Heart left ventricle (tissue), 16 donors: ENCODE data around the gene HSD17B14. TPM values are rescaled to one million over a fixed set of nuclear protein-coding genes. Genes with fewer than 3 reads are reported as not detected.

Experiments used
- ATAC-seq, 4 donors: fragments of 200-7000 bp; cut with Tn5 transposase; one replicate each; pipeline ENCODE4 v1.9.1; 2020 to 2022; ENCODE audit warnings: moderate library complexity in 4 of 4, mild to moderate bottlenecking in 3 of 4, moderate number of reproducible peaks in 1 of 4
- DNase-seq, 5 donors: peaks; one replicate each; pipeline ENCODE4 v3.0.0-alpha.2; 2020
- H3K27ac ChIP-seq, 12 donors: fragments of 200-600 bp; sonication (generic) in 4 of 12; one replicate each; pipeline versions ENCODE4 v1.5.0 to v1.8.0; 2016 to 2022; ENCODE audit warnings: mild to moderate bottlenecking in 2 of 12
- H3K27me3 ChIP-seq, 9 donors: fragments of 200-600 bp; sonication (generic) in 2 of 9; one replicate each; pipeline versions ENCODE4 v1.5.1 to v1.8.0; 2016 to 2022; ENCODE audit warnings: mild to moderate bottlenecking in 3 of 9
- H3K36me3 ChIP-seq, 9 donors: fragments of 200-600 bp; sonication (generic) in 2 of 9; one replicate each; pipeline versions ENCODE4 v1.5.0 to v1.8.0; 2018 to 2022; ENCODE audit warnings: mild to moderate bottlenecking in 2 of 9
- H3K4me1 ChIP-seq, 12 donors: fragments of 200-600 bp; sonication (generic) in 4 of 12; one replicate each; pipeline versions ENCODE4 v1.5.0 to v1.8.0; 2016 to 2022; ENCODE audit warnings: mild to moderate bottlenecking in 3 of 12
- H3K4me3 ChIP-seq, 12 donors: fragments of 200-600 bp; sonication (generic) in 4 of 12; one replicate each; pipeline versions ENCODE4 v1.5.0 to v1.8.0; 2017 to 2022; ENCODE audit warnings: mild to moderate bottlenecking in 9 of 12, moderate library complexity in 4 of 12
- H3K9me3 ChIP-seq, 12 donors: fragments of 200-600 bp; sonication (generic) in 4 of 12; one replicate each; pipeline versions ENCODE4 v1.5.0 to v1.8.0; 2016 to 2022; ENCODE audit warnings: mild to moderate bottlenecking in 1 of 12
- CTCF ChIP-seq, 12 donors: fragments of 200-600 bp; sonication (generic) in 4 of 12; IDR thresholded peaks; one replicate each; pipeline versions ENCODE4 v1.5.0 to v1.8.0; 2018 to 2022; ENCODE audit warnings: antibody characterized with exemption in 12 of 12, mild to moderate bottlenecking in 5 of 12
- POLR2A ChIP-seq, 2 donors: fragments of 450-650 bp; IDR thresholded peaks; one replicate each; pipeline ENCODE4 v1.6.1; 2017; ENCODE audit warnings: antibody characterized with exemption in 2 of 2, mild to moderate bottlenecking in 2 of 2, moderate library complexity in 2 of 2
- WGBS, 4 donors: extraction: QIAGEN DNeasy Blood & Tissue Kit in 2 of 4; methylation state at CpG; one replicate each; pipeline versions ENCODE4 v1.1.5 to v1.1.7; 2013 to 2018; 5-methylcytosine and 5-hydroxymethylcytosine counted together
- intact Hi-C, 10 donors: fragments of 100-400 bp; cut with DNase I; formaldehyde crosslinking; loops; one replicate each; pipeline versions ENCODE4 v1.11.1 to v1.14.2; 2022
- polyA plus RNA-seq, 2 donors: library from polyadenylated mRNA; stranded (reverse); fragments of 200-250 nt; gene quantifications; one replicate each; pipeline ENCODE4 v1.2.3, GENCODE V29; 2013
- total RNA-seq, 9 donors: library from RNA; depleted of rRNA in 2 of 9; stranded (reverse); fragments of >200 nt in 2 of 9; fragmentation: NEBNext Ultra II Directional in 3 of 9; extraction: Animal tissue kit (Norgen Biotek cat#: 25700) in 3 of 9; gene quantifications; one replicate each; pipeline versions ENCODE4 v1.1.0 to v1.2.4, GENCODE V29; 2016 to 2023
- donor health status: ischemic (EF 13 %, LVEDD 7.1; RV severe dilation, severe dysfunction).
- donor health status: healthy with polysubstance abuse.
- donor health status: DM: no; HTN: yes; CAD: no.
- donor health status: DM: no; HTN: no; CAD: no.
- donor health status: ischemic (EF 25% LVEDD 6.9; RV normal size, moderate dysfunction).
- donor health status: ischemic (EF 25% LVEDD 5.7; RV mildly dilated, moderate dysfunction).
- donor health status: healthy.
- donor health status: DM: yes; HTN: yes; CAD: no.
- donor health status: ischemic (EF 35%, LVEDD 5.7; RV mildly dilated, moderate dysfunction).
- donor health status: nonischemic (EF 11% LVEDD 7.7; RV severe dilation, severe dysfunction).
- donor health status: DM: yes; HTN: yes; CAD: no.
- donor health status: PGD.
- donor health status: ischemic (EF 29% LVEDD 5.4; RV normal size, mild dysfunction).
- donor health status: nonischemic (EF 23%, LVEDD 6.1; RV moderate dilation, normal function).

HSD17B14 gene
- total and polyA plus RNA-seq, 11 donors = 1.2 to 5.4 (median 2.7) TPM; not detected in 1

- Histone ChIP-seq H3K4me1 (peaks cover 0 to 13% (median 9%) of the 10 kb centered on the region in 12 donors), H3K36me3 (peaks cover 0 to 28% (median 8%) of the 10 kb centered on the region in 9 donors), H3K9me3 (no peaks in the 10 kb centered on the region), H3K27ac (no peak overlapping the region), H3K27me3 (peaks cover 0 to 4% (median 0%) of the 10 kb centered on the region in 9 donors), H3K4me3 (no peak overlapping the region)
- TF ChIP-seq POLR2A (IDR thresholded peaks at IDR 0.05) (no peak), CTCF (IDR thresholded peaks at IDR 0.05) (no peak)
- ATAC-seq (no peak), DNase-seq (no peak)
- intact Hi-C loops = loop anchor here in 3 of 10 donors (5.0 to 10.0 kb wide), 2 partner anchors 166 to 194 kb away; partner anchors contain the start of genes NTN5 (in 2 of the 3) and CA11 (in 1 of the 3)
- WGBS, 4 donors = 90 to 94% (median 92%) methylated on average over 15 to 16 of the region's 16 CpGs
These were observed 4.8 kb upstream of the HSD17B14 start for GRCh38 chr19:48841047-48841446.

GRCh38 chr19:48837687-48838086, 1.4 kb upstream of the HSD17B14 start:
- TF ChIP-seq CTCF (IDR thresholded peaks at IDR 0.05) (no peak), POLR2A (IDR thresholded peaks at IDR 0.05) (no peak)
- DNase-seq = no peak
- Histone ChIP-seq H3K27ac (peak overlapping the region in 3 of 12 donors; percentile 70 to 86 (median 81)), H3K36me3 (peaks cover 0 to 6% (median 0%) of the 10 kb centered on the region in 9 donors), H3K4me3 (peak overlapping the region in 3 of 12 donors; percentile 27 to 55 (median 47)), H3K27me3 (peaks cover 0 to 4% (median 0%) of the 10 kb centered on the region in 9 donors), H3K4me1 (peaks cover 0 to 19% (median 10%) of the 10 kb centered on the region in 12 donors), H3K9me3 (no peaks in the 10 kb centered on the region)
- 54 to 74% (median 58%) methylated on average over 9 of the region's 9 CpGs for WGBS, 4 donors
- no peak for ATAC-seq
- intact Hi-C loops = loop anchor here in 7 of 10 donors (2.0 to 10.0 kb wide), 5 partner anchors 43 to 193 kb away; partner anchors contain the start of genes CA11 (in 6 of the 7) and NTN5 (in 4 of the 7)

GRCh38 chr19:48837051-48837524, 797 bp upstream of the HSD17B14 start:
- no peaks in the 10 kb centered on the region for H3K9me3 ChIP-seq
- peak overlapping the region in 8 of 12 donors; percentile 26 to 86 (median 68) for H3K27ac ChIP-seq
- H3K36me3 ChIP-seq = peaks cover 0 to 6% (median 0%) of the 10 kb centered on the region in 9 donors
- H3K27me3 ChIP-seq = peaks cover 0 to 4% (median 0%) of the 10 kb centered on the region in 9 donors
- intact Hi-C loops = loop anchor here in 7 of 10 donors (2.0 to 10.0 kb wide), 5 partner anchors 42 to 192 kb away; partner anchors contain the start of genes CA11 (in 6 of the 7) and NTN5 (in 4 of the 7)
- H3K4me1 ChIP-seq = peaks cover 0 to 19% (median 10%) of the 10 kb centered on the region in 12 donors
- peak; percentile 85 to 89 (median 86) for DNase-seq
- 5 to 20% (median 11%) methylated on average over 10 to 29 of the region's 29 CpGs for WGBS, 4 donors
- peak; percentile 63 to 89 (median 82) for ATAC-seq
- no peak for TF ChIP-seq POLR2A (IDR thresholded peaks at IDR 0.05)
- no peak for TF ChIP-seq CTCF (IDR thresholded peaks at IDR 0.05)
- H3K4me3 ChIP-seq = peak overlapping the region in 11 of 12 donors; percentile 16 to 57 (median 47)

- no peaks in the 10 kb centered on the region for H3K9me3 ChIP-seq
- H3K27me3 ChIP-seq = peaks cover 0 to 4% (median 0%) of the 10 kb centered on the region in 9 donors
- WGBS, 4 donors = 0 to 9% (median 4%) methylated on average over 10 to 12 of the region's 12 CpGs
- TF ChIP-seq CTCF (IDR thresholded peaks at IDR 0.05) (peak; percentile 76 to 94 (median 88)), POLR2A (IDR thresholded peaks at IDR 0.05) (no peak)
- DNase-seq = peak; percentile 88 to 95 (median 91)
- H3K27ac ChIP-seq = peak overlapping the region in 7 of 12 donors; percentile 52 to 86 (median 69)
- peaks cover 0 to 14% (median 5%) of the 10 kb centered on the region in 9 donors for H3K36me3 ChIP-seq
- peaks cover 0 to 19% (median 10%) of the 10 kb centered on the region in 12 donors for H3K4me1 ChIP-seq
- intact Hi-C loops = loop anchor here in 9 of 10 donors (1.0 to 10.0 kb wide), 6 partner anchors 40 to 191 kb away; partner anchors contain the start of genes CA11 (in 6 of the 9) and NTN5 (in 4 of the 9)
- peak overlapping the region in 11 of 12 donors; percentile 2 to 57 (median 47) for H3K4me3 ChIP-seq
- ATAC-seq = peak; percentile 84 to 95 (median 94)
These were observed 580 bp downstream of the HSD17B14 start for GRCh38 chr19:48835734-48836088.
